ENCODE data around the gene SNRNP70.

The SNRNP70 gene

GRCh38 chr19:49080392-49080791, 4.9 kb upstream of the SNRNP70 start:
- ChIA-PET POLR2A (no interaction called here), CTCF (interaction anchor here (0.8 kb wide), 1 partner anchor 10 kb away, joined by 3 read pairs; no protein-coding TSS in a partner anchor)
- no peak overlapping the region for H3K4me3 ChIP-seq (ENCODE audit: low read depth, low read length)
- DNase-seq (ENCODE audit: low read depth, low spot score), result no peak
- no peak for TF ChIP-seq CTCF (IDR thresholded peaks at IDR 0.05; ENCODE audit: insufficient read depth, low read length, missing control alignments)

GRCh38 chr19:49081273-49081672, 4.0 kb upstream of the SNRNP70 start:
- no peak for DNase-seq (ENCODE audit: low read depth, low spot score)
- POLR2A ChIA-PET, result no interaction called here
- TF ChIP-seq CTCF (IDR thresholded peaks at IDR 0.05; ENCODE audit: insufficient read depth, low read length, missing control alignments), result no peak

GRCh38 chr19:49084206-49085019, 838 bp upstream of the SNRNP70 start:
- TF ChIP-seq CTCF (IDR thresholded peaks at IDR 0.05; ENCODE audit: insufficient read depth, low read length, missing control alignments), result no peak
- ChIA-PET CTCF (interaction anchor here (0.7 to 3.3 kb wide), 3 partner anchors 9 to 92 kb away, joined by 3 to 18 read pairs (median 9); no protein-coding TSS in a partner anchor), POLR2A (no interaction called here)
- DNase-seq (ENCODE audit: low read depth, low spot score), result no peak
- H3K4me3 ChIP-seq (ENCODE audit: low read depth, low read length), result peak overlapping the region; percentile 49

More at GRCh38 chr19:49081273-49081672, 4.0 kb upstream of the SNRNP70 start:
- H3K4me3 ChIP-seq (ENCODE audit: low read depth, low read length), result no peak overlapping the region
- CTCF ChIA-PET, result interaction anchor here (1.8 to 3.3 kb wide), 2 partner anchors 17 to 82 kb away, joined by 11 to 18 read pairs; no protein-coding TSS in a partner anchor

GRCh38 chr19:49085868-49086232, 599 bp downstream of the SNRNP70 start:
- peak overlapping the region; percentile 95 for H3K4me3 ChIP-seq (ENCODE audit: low read depth, low read length)
- POLR2A ChIA-PET, result no interaction called here
- DNase-seq (ENCODE audit: low read depth, low spot score), result no peak
- no peak for TF ChIP-seq CTCF (IDR thresholded peaks at IDR 0.05; ENCODE audit: insufficient read depth, low read length, missing control alignments)
- CTCF ChIA-PET, result interaction anchor here (1.4 to 4.0 kb wide), 2 partner anchors 11 to 113 kb away, joined by 4 to 76 read pairs; no protein-coding TSS in a partner anchor

GRCh38 chr19:49086296-49086695, 1.0 kb downstream of the SNRNP70 start:
- H3K4me3 ChIP-seq (ENCODE audit: low read depth, low read length), result peak overlapping the region; percentile 95
- no peak for DNase-seq (ENCODE audit: low read depth, low spot score)
- no peak for TF ChIP-seq CTCF (IDR thresholded peaks at IDR 0.05; ENCODE audit: insufficient read depth, low read length, missing control alignments)
- POLR2A ChIA-PET, result no interaction called here
- CTCF ChIA-PET, result interaction anchor here (0.8 to 4.0 kb wide), 4 partner anchors 11 to 113 kb away, joined by 3 to 76 read pairs (median 4); no protein-coding TSS in a partner anchor

GRCh38 chr19:49091391-49092038, 6.3 kb downstream of the SNRNP70 start:
- ChIA-PET CTCF (interaction anchor here (1.5 to 7.4 kb wide), 2 partner anchors 13 to 14 kb away, joined by 4 to 66 read pairs; no protein-coding TSS in a partner anchor), POLR2A (no interaction called here)
- no peak overlapping the region for H3K4me3 ChIP-seq (ENCODE audit: low read depth, low read length)
- DNase-seq (ENCODE audit: low read depth, low spot score), result no peak
- no peak for TF ChIP-seq CTCF (IDR thresholded peaks at IDR 0.05; ENCODE audit: insufficient read depth, low read length, missing control alignments)
